ENCODE data around the gene ARHGEF26.

DNA sequence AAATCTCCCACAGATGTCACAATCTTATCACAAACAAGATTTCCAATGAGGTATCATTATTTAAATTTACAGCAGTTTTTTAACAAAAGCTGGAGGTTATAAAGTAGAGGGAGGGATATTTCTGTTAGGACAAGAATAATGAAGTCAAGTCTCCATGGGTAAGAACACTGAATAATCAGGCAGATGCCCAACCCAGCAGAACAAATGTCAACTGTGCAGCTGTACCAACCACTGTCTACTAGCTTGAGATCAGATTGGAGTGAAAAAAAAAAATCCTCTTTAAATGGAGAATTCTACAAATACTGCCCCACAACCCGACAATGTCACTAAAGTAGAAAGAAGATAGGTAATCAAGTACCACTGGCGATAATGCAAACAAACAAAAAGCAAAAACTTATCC is 172.8 kb downstream of the ARHGEF26 start:
- TF ChIP-seq CTCF (optimal IDR thresholded peaks at IDR 0.05 in 1 of 3, IDR thresholded peaks at IDR 0.05 in 1 of 3, conservative IDR thresholded peaks at IDR 0.05 in 1 of 3; ENCODE audit: extremely low read depth in 1 of 3, insufficient read depth in 2 of 3, low read length in 3 of 3) (no peak), EZH2 (IDR thresholded peaks at IDR 0.05; ENCODE audit: low read length) (no peak)

Measured in keratinocyte (primary cell).